ENCODE data around the gene GRK1. TPM values are rescaled to one million over a fixed set of nuclear protein-coding genes. Genes with fewer than 3 reads are reported as not detected.
"Not testable (repeated sequence)": the region's sequence is repeated elsewhere in the genome, so short reads cannot be mapped to it uniquely, and the experiment has no call there.

Gene GRK1
- total RNA-seq, 2 experiments from 2014 or later, result not detected

DNA sequence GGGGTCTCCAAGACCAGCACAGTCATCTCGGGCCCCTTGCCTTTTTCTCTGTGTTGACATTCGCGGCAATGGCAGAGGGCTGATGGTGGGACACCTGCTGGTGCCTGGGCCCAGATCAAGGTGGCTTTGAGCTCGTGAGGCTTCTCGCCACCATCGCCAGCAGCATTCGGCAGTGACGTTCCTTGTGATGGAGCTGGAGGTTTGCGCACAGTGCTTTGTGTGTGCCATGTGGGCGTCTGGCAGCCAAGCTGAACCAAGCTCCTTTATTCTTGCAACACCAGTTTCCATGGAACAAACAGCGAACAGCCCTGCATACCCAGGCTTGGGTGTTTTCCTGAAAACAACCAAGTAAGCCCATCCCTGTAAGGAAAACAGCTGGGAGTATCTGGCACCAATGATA lies 82.9 kb downstream of the GRK1 start:
- CTCF ChIA-PET (ENCODE audit: unreplicated experiment), result no interaction called here
- intact Hi-C loops (cut with micrococcal nuclease; ENCODE audit: unreplicated experiment), result no loop called here

GRCh38 chr13:113750554-113751399 lies 83.8 kb downstream of the GRK1 start:
- H3K27ac ChIP-seq (ENCODE audit: low read depth, low read length, poor library complexity, severe bottlenecking), result no peak overlapping the region
- H3K79me2 ChIP-seq (ENCODE audit: insufficient read depth, low read depth, low read length), result no peaks in the 10 kb centered on the region
- POLR2A ChIA-PET, result no interaction called here
- DNase-seq (ENCODE audit: low spot score), result no peak
- no peaks in the 10 kb centered on the region for H3K4me1 ChIP-seq (ENCODE audit: insufficient read depth, low read length, poor library complexity, severe bottlenecking)
- intact Hi-C loops (cut with micrococcal nuclease; ENCODE audit: unreplicated experiment), result no loop called here
- no peak overlapping the region for H2AFZ ChIP-seq (ENCODE audit: low read length)
- H3K4me3 ChIP-seq (ENCODE audit: low read depth, low read length, poor library complexity, severe bottlenecking), result no peak overlapping the region
- H3K9me2 ChIP-seq (ENCODE audit: insufficient read depth, low read length), result no peaks in the 10 kb centered on the region
- CTCF ChIA-PET (ENCODE audit: unreplicated experiment), result no interaction called here
- H4K20me1 ChIP-seq (ENCODE audit: insufficient read depth, low read length), result no peaks in the 10 kb centered on the region
- no peak for TF ChIP-seq EZH2phosphoT487 (IDR thresholded peaks at IDR 0.05; ENCODE audit: borderline replicate concordance, low read depth, low read length)
- no peak for TF ChIP-seq CTCF (conservative IDR thresholded peaks at IDR 0.05; ENCODE audit: low read length)
- no TSS peak for BruUV-seq (replicated peaks)
- H3K9me3 ChIP-seq (ENCODE audit: low read length), result no peaks in the 10 kb centered on the region
- H3K4me2 ChIP-seq (ENCODE audit: low read length), result no peak overlapping the region
- no peaks in the 10 kb centered on the region for H3K36me3 ChIP-seq (ENCODE audit: insufficient read depth, low read length)

More for the DNA sequence above, 82.9 kb downstream of the GRK1 start:
- Histone ChIP-seq H3K9me3 (ENCODE audit: low read length) (no peaks in the 10 kb centered on the region), H3K4me1 (ENCODE audit: insufficient read depth, low read length, poor library complexity, severe bottlenecking) (no peaks in the 10 kb centered on the region), H3K4me3 (ENCODE audit: low read depth, low read length, poor library complexity, severe bottlenecking) (no peak overlapping the region), H3K4me2 (ENCODE audit: low read length) (no peak overlapping the region), H3K27ac (ENCODE audit: low read depth, low read length, poor library complexity, severe bottlenecking) (no peak overlapping the region), H3K36me3 (ENCODE audit: insufficient read depth, low read length) (no peaks in the 10 kb centered on the region), H4K20me1 (ENCODE audit: insufficient read depth, low read length) (no peaks in the 10 kb centered on the region), H3K79me2 (ENCODE audit: insufficient read depth, low read depth, low read length) (no peaks in the 10 kb centered on the region), H2AFZ (ENCODE audit: low read length) (no peak overlapping the region), H3K9me2 (ENCODE audit: insufficient read depth, low read length) (no peaks in the 10 kb centered on the region)
- no peak for DNase-seq (ENCODE audit: low spot score)
- BruUV-seq (replicated peaks), result no TSS peak
- POLR2A ChIA-PET, result no interaction called here
- no peak for TF ChIP-seq CTCF (conservative IDR thresholded peaks at IDR 0.05; ENCODE audit: low read length)
- no peak for TF ChIP-seq EZH2phosphoT487 (IDR thresholded peaks at IDR 0.05; ENCODE audit: borderline replicate concordance, low read depth, low read length)

- no peaks in the 10 kb centered on the region for H3K79me2 ChIP-seq (ENCODE audit: insufficient read depth, low read depth, low read length)
- no TSS peak for BruUV-seq (replicated peaks)
- CTCF ChIA-PET (ENCODE audit: unreplicated experiment), result no interaction called here
- H3K4me1 ChIP-seq (ENCODE audit: insufficient read depth, low read length, poor library complexity, severe bottlenecking), result no peaks in the 10 kb centered on the region
- H2AFZ ChIP-seq (ENCODE audit: low read length), result no peak overlapping the region
- H3K36me3 ChIP-seq (ENCODE audit: insufficient read depth, low read length), result no peaks in the 10 kb centered on the region
- H3K4me3 ChIP-seq (ENCODE audit: low read depth, low read length, poor library complexity, severe bottlenecking), result no peak overlapping the region
- POLR2A ChIA-PET, result no interaction called here
- H3K4me2 ChIP-seq (ENCODE audit: low read length), result no peak overlapping the region
- DNase-seq (ENCODE audit: low spot score), result no peak
- H3K9me3 ChIP-seq (ENCODE audit: low read length), result no peaks in the 10 kb centered on the region
- TF ChIP-seq EZH2phosphoT487 (IDR thresholded peaks at IDR 0.05; ENCODE audit: borderline replicate concordance, low read depth, low read length) (no peak), CTCF (conservative IDR thresholded peaks at IDR 0.05; ENCODE audit: low read length) (no peak)
- no peaks in the 10 kb centered on the region for H3K9me2 ChIP-seq (ENCODE audit: insufficient read depth, low read length)
- intact Hi-C loops (cut with micrococcal nuclease; ENCODE audit: unreplicated experiment), result no loop called here
- no peaks in the 10 kb centered on the region for H4K20me1 ChIP-seq (ENCODE audit: insufficient read depth, low read length)
- no peak overlapping the region for H3K27ac ChIP-seq (ENCODE audit: low read depth, low read length, poor library complexity, severe bottlenecking)
Observed at GRCh38 chr13:113751491-113751890, 84.5 kb downstream of the GRK1 start.

GRCh38 chr13:113752211-113752986 lies 85.4 kb downstream of the GRK1 start:
- H2AFZ ChIP-seq (ENCODE audit: low read length); H3K9me2 ChIP-seq (ENCODE audit: insufficient read depth, low read length); H3K9me3 ChIP-seq (ENCODE audit: low read length); H3K4me3 ChIP-seq (ENCODE audit: low read depth, low read length, poor library complexity, severe bottlenecking); POLR2A ChIA-PET; CTCF ChIA-PET (ENCODE audit: unreplicated experiment); BruUV-seq (replicated peaks); H3K4me2 ChIP-seq (ENCODE audit: low read length); H3K79me2 ChIP-seq (ENCODE audit: insufficient read depth, low read depth, low read length); H3K27ac ChIP-seq (ENCODE audit: low read depth, low read length, poor library complexity, severe bottlenecking); DNase-seq (ENCODE audit: low spot score); H4K20me1 ChIP-seq (ENCODE audit: insufficient read depth, low read length); H3K36me3 ChIP-seq (ENCODE audit: insufficient read depth, low read length); intact Hi-C loops (cut with micrococcal nuclease; ENCODE audit: unreplicated experiment); H3K4me1 ChIP-seq (ENCODE audit: insufficient read depth, low read length, poor library complexity, severe bottlenecking): not testable (repeated sequence)
